Measurements from ENCODE around the gene DLX3. TPM values are rescaled to one million over a fixed set of nuclear protein-coding genes. Genes with fewer than 3 reads are reported as not detected.

Gene DLX3
- total RNA-seq, 3 donors from 2014 or later (not counting 1 experiment from before 2014, with no cell fraction given), result not detected

DNA sequence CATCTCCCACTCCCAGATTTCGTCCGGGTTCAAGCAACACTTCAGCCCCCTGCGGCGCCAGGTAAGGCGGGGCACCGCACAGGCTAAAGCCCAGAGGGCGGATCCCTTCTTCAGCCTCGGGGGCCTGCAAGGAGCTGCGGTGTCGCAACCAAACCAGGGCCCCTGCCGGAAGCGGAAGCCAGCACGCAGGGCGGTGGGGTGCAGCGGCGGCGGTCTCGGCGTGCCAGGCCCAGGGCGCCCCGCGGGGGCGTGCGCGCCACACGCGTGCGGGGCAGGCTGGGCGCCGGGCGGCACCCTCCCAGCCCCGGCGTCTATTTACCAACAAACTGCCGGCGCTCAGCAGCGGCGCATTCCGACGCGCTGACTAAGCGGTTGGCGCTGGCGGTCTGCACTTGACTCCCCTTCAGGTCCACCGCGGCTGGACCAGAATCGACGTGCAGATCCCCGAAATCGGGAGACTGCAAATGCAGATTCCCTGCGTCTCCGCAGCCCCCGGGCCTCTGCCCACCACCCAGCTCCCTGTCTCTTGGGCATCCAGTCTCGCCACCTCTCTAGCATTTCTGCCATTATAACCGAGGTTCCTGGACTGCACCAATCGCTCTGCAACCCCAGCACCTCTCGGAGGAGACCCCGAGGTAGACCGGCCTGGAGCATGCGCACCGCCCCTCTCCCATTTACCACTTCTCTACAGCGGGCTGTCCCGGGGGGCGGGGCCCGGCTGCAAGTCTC, 26.5 kb downstream of the DLX3 start:
- Mint-ChIP-seq H3K4me1 (peaks cover 44 to 77% of the 10 kb centered on the region in 2 donors), H3K9me3 (no peaks in the 10 kb centered on the region), H3K4me3 (peak overlapping the region; percentile 88), H3K36me3 (no peaks in the 10 kb centered on the region), H3K27me3 (ENCODE audit: low read depth in 2 of 2) (peaks cover 53 to 80% of the 10 kb centered on the region in 2 donors), H3K27ac (peak overlapping the region in 1 of 2 donors; percentile 44)
- no peaks in the 10 kb centered on the region for H3K36me3 ChIP-seq (ENCODE audit: control insufficient read depth, insufficient read depth, low read length)
- intact Hi-C loops (cut with micrococcal nuclease), result no loop called here
- peaks cover 60% of the 10 kb centered on the region for H3K4me1 ChIP-seq (ENCODE audit: control insufficient read depth, insufficient read depth, low read length)
- WGBS (ENCODE audit: insufficient coverage), result under 1% methylated on average over 64 of the region's 64 CpGs
- ATAC-seq (peak; percentile 82 to 83 (median 83)), DNase-seq (peak; percentile 61 to 83)
- H3K4me3 ChIP-seq (ENCODE audit: low read length), result peak overlapping the region; percentile 48
- H3K27me3 ChIP-seq (ENCODE audit: control insufficient read depth, insufficient read depth, low read length), result peaks cover 85% of the 10 kb centered on the region
- no peaks in the 10 kb centered on the region for H3K9me3 ChIP-seq (ENCODE audit: control insufficient read depth, insufficient read depth, low read length)
- H3K27ac ChIP-seq (ENCODE audit: low read length), result no peak overlapping the region
- TF ChIP-seq, protein P1, sequence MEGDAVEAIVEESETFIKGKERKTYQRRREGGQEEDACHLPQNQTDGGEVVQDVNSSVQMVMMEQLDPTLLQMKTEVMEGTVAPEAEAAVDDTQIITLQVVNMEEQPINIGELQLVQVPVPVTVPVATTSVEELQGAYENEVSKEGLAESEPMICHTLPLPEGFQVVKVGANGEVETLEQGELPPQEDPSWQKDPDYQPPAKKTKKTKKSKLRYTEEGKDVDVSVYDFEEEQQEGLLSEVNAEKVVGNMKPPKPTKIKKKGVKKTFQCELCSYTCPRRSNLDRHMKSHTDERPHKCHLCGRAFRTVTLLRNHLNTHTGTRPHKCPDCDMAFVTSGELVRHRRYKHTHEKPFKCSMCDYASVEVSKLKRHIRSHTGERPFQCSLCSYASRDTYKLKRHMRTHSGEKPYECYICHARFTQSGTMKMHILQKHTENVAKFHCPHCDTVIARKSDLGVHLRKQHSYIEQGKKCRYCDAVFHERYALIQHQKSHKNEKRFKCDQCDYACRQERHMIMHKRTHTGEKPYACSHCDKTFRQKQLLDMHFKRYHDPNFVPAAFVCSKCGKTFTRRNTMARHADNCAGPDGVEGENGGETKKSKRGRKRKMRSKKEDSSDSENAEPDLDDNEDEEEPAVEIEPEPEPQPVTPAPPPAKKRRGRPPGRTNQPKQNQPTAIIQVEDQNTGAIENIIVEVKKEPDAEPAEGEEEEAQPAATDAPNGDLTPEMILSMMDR (IDR thresholded peaks at IDR 0.05), result no peak

DNA sequence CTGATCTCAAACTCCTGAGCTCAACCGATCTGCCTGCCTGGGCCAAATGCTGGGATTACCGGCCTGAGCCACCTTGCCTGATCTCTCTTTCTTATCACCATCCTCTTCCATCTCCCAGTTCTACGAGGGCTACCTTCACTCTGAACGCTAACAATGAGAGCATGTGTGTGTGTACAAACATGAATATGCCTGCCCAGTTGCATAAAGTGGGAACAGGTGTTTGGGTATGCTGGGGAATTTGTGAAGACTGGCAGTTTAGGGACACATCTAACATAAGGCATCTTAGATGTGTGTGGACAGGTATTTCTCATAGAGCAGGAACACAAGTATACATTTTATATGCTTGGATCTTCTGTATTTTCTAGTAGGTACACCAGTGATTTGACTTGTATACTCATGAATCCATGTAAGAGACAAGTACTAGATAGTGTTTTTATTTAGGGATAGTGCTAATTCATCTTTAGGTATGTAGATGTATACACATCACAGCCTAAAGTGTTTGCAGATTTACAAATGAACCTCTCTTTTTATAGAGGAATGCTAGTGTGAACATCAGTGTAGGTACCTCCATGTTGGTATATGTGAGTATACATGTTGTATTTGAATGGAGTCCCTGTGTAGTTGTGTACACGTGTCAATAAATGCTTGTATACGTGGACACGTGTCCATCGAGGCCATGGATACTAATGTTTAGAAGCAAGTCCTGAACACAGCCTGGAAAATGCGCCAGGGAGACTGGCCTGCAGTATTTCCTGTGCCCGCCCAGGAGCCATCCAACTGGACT, 27.2 kb downstream of the DLX3 start:
- peaks cover 47 to 78% of the 10 kb centered on the region in 2 donors for H3K4me1 Mint-ChIP-seq
- TF ChIP-seq, protein P1 (IDR thresholded peaks at IDR 0.05), result no peak
- no peaks in the 10 kb centered on the region for H3K36me3 ChIP-seq (ENCODE audit: control insufficient read depth, insufficient read depth, low read length)
- H3K27ac ChIP-seq (ENCODE audit: low read length), result no peak overlapping the region
- WGBS (ENCODE audit: insufficient coverage), result 20% methylated on average over 9 of the region's 10 CpGs
- no peak for ATAC-seq
- H3K27me3 Mint-ChIP-seq (ENCODE audit: low read depth in 2 of 2), result peaks cover 59 to 79% of the 10 kb centered on the region in 2 donors
- H3K27me3 ChIP-seq (ENCODE audit: control insufficient read depth, insufficient read depth, low read length), result peaks cover 85% of the 10 kb centered on the region
- no peaks in the 10 kb centered on the region for H3K36me3 Mint-ChIP-seq
- intact Hi-C loops (cut with micrococcal nuclease), result no loop called here
- no peak overlapping the region for H3K27ac Mint-ChIP-seq
- H3K4me3 Mint-ChIP-seq, result peak overlapping the region; percentile 66
- H3K9me3 ChIP-seq (ENCODE audit: control insufficient read depth, insufficient read depth, low read length), result no peaks in the 10 kb centered on the region
- DNase-seq, result no peak
- peak overlapping the region; percentile 48 for H3K4me3 ChIP-seq (ENCODE audit: low read length)
- no peaks in the 10 kb centered on the region for H3K9me3 Mint-ChIP-seq
- peaks cover 59% of the 10 kb centered on the region for H3K4me1 ChIP-seq (ENCODE audit: control insufficient read depth, insufficient read depth, low read length)

GRCh38 chr17:49967205-49967604, 27.8 kb downstream of the DLX3 start:
- DNase-seq (no peak), ATAC-seq (no peak)
- no peak overlapping the region for H3K27ac ChIP-seq (ENCODE audit: low read length)
- H3K27me3 ChIP-seq (ENCODE audit: control insufficient read depth, insufficient read depth, low read length), result peaks cover 85% of the 10 kb centered on the region
- Mint-ChIP-seq H3K4me1 (peaks cover 47 to 72% of the 10 kb centered on the region in 2 donors), H3K36me3 (no peaks in the 10 kb centered on the region), H3K27me3 (ENCODE audit: low read depth in 2 of 2) (peaks cover 59 to 81% of the 10 kb centered on the region in 2 donors), H3K9me3 (no peaks in the 10 kb centered on the region), H3K27ac (no peak overlapping the region), H3K4me3 (no peak overlapping the region)
- H3K36me3 ChIP-seq (ENCODE audit: control insufficient read depth, insufficient read depth, low read length), result no peaks in the 10 kb centered on the region
- WGBS (ENCODE audit: insufficient coverage), result 45% methylated on average over 3 of the region's 3 CpGs
- intact Hi-C loops (cut with micrococcal nuclease), result no loop called here
- H3K4me3 ChIP-seq (ENCODE audit: low read length), result no peak overlapping the region
- no peaks in the 10 kb centered on the region for H3K9me3 ChIP-seq (ENCODE audit: control insufficient read depth, insufficient read depth, low read length)
- peaks cover 53% of the 10 kb centered on the region for H3K4me1 ChIP-seq (ENCODE audit: control insufficient read depth, insufficient read depth, low read length)
- TF ChIP-seq, protein P1 (IDR thresholded peaks at IDR 0.05), result no peak
